Measurements from ENCODE around the gene ARHGEF10L.
A peak's percentile ranks its signal among the peaks of the same experiment; 100 is the strongest.

Gene ARHGEF10L

DNA sequence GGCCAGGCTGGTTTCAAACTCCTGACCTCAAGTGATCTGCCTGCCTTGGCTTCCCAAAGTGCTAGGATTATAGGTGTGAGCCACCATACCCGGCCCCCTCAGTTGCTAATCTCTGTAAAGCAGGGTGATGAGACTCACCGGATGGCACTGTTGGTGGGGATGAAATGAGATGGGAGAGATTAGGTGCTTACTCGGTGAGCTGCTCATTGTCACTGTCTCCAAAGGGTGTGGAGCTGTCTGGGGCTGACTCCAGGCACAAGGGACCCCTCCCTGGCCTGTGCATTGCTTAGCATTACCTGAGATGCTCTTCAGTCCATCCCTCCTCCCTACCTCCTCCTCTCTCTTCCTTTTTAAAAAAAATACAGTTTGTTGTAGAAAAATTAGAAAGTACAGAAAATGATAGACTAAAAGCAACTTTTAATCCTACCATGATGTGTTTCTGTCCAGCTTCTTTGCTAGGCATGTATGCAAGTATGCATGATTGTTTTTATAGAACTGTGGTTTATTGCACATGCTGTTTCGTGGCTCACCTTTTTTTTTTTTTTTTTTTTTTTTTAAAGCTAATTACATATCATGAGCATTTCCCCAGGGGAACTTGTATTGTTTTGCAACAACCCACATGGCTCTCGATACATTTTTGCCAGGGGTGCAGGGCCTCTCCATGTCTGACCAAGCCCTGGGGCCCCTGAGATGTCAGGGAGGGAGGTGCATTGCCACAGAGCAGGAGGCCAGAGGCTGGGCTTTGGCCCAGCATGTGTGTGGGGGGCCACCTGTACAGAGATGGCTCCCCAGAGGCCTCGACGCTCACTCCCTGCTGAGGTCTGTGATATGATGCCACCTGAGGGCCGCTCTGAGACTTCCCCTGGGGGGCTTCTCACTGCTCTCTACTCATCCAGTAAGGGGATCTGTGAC lies 55.4 kb downstream of the ARHGEF10L start:
- DNase-seq = peak in 1 of 4 experiments; percentile 18

DNA sequence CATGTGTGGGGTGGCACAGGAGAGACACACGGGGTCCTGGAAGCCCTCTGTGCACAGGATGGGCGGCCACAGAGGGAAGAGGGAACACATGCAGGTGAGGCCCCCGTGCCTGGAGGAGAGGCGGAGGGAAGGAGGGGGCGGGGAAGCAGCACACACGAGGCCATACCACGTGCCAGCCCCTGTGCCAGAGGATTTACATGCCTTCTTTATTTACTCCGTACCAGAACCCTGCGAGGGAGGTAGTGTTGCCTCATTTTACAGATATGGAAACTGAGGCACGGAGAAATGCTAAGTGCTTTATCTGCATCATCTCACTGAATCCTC lies 56.1 kb downstream of the ARHGEF10L start:
- DNase-seq = no peak

DNA sequence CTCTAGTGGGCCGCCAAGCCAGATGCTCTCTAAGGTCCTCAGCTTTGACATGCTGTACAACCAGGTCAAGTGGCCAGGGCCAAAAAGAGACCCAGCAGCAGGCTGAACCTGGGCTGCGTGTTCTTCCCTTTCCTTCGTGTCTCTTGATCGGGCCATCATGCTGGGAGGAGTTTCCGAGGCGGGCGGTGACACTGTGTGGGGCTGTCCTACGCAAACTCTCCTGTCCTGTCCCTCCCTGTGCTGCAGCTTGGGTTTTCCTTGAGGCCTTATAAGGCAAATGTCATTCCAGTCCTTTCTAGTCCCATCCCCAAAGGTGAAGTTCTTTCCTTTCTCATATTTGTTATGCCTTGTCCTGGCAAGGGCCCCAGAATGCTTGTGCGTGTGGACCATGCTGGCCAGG lies 56.7 kb downstream of the ARHGEF10L start:
- no peak for DNase-seq

DNA sequence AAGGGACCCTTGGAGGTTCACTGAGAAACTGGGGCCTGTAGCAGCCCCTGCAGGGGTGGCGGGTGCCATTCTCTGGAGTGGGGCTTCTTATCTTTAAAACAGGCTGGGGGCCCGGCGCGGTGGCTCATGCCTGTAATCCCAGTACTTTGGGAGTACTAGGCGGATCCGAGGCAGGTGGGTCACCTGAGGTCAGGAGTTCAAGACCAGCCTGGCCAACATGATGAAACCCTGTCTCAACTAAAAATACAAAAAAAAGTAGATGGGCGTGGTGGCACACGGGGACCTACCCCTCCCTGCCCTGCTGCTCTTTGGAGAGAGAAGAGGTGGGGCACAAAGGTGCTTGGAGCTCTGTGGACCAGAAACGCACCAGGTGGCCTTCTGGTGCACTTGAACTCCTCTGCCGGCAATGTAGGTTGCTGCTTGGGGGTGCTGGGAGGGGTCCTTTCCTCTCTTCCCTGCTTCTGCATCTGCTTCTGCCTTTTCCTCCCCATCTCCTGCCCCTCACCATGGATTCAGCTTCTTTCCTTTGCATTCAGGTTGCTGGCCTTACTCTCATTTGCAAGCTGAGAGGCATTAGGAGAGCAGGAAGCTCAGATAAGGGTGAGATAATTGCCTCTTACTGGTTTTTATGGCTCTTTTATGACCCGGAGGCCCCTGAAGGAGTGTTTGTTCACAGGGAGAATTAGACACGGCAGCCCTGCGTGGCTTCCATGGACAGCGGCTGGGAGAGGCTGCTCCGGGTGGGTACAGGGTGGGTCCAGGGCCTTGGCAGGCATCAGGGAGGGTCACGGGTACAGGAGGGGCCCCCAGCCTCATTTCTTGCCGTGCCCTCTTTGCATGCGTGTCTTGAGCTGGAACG lies 57.4 kb downstream of the ARHGEF10L start:
- no peak for DNase-seq

DNA sequence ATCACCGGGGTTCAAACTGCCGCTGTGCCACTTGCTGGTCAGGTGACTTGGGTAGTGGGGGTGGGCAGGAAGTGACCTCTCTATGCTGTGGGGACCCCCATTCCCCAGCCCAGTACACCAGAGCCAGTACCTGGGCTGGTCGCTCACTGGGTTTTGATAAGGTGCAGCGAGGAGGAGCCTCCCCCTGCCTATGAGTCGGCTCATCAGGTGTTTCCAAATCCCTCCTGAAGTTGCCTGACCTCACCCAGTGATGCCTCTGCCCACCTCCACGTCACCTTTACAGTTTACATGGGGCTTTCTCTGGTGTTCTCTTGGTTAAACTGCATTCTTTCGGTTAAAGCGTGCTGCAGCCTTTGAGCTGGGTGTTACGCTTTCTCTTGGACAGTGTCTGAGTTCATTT lies 58.2 kb downstream of the ARHGEF10L start:
- DNase-seq = no peak

DNA sequence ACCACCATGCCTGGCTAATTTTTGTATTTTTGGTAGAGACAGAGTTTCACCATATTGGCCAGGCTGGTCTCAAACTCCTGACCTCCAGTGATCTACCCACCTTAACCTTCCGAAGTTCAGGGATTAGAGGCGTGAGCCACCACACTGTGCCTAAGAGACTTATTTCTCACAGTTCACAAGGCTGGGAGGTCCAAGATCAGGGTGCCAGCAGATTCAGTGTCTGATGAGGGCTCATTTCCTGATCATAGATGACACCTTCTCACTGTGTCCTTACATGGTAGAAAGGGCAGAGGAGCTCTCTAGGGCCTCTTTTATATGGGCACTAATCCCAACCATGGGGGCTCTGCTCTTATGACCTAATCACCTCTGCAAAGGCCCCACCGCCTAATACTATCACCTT lies 58.8 kb downstream of the ARHGEF10L start:
- DNase-seq = no peak

DNA sequence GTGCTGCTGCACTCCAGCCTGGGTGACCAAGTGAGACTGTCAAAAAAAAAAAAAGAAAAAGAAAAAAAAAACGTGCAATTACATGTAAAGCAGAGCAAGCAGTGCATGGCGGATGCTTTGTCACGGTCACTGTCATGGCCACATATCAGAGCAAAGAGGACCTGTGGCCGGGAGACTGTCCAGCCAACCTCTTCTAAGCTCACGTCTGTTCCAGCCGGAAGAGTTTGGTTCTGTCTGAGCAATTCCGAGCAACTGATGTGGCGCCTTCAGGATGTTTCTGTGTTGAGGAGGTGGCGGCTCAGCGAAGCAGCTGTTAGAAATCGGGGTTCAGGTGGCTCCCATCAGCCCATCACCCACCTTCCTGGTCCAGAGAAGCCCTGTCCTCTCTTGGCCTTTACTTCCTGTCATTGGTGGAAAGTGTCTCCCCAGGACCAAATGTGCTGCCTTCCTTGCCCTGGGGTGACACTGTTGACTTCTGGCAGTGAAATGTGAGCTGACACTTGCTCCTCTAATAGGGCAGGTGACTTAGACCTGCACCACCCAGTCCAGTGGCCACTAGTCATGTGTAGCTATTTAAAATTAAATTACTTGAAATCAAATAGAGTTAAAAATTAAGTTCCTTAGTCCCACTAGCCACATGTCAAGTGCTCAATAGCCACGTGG lies 59.9 kb downstream of the ARHGEF10L start:
- DNase-seq = no peak

DNA sequence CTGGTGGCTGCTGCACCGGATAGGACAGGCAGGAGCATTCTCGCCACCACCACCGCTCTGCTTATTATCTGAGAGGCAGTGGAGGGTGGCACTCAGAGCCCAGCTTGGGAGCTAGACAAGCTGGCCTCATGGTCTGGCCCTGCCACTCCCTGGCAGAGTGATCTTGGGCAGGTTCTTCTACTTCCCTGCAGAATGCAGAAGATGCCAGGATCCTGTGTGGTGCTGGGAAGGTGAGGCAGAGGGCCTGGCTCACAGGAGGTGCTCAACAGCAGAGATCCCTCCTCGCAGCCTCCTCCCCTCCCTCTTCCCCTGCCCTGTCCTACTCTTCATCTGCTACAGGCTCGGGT lies 60.4 kb downstream of the ARHGEF10L start:
- no peak for DNase-seq

DNA sequence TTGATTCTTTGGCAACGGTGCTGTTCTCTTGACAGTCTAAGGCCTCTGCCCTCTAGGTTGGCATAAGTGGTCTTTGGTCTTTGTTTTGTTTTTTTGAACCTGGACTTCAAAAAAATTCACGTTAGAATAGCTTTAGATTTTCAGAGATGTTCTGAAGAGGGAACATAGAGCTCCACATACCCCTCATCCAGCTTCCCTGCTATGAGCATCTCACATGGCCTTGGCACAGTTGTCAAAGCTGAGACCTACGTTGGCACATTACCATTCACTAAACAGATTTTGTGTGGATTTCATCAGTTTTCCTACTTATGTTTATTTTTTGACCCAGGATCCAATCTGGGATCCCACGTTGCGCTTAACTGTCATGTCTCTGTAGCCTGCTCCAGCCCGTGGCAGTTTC lies 60.8 kb downstream of the ARHGEF10L start:
- no peak for DNase-seq

DNA sequence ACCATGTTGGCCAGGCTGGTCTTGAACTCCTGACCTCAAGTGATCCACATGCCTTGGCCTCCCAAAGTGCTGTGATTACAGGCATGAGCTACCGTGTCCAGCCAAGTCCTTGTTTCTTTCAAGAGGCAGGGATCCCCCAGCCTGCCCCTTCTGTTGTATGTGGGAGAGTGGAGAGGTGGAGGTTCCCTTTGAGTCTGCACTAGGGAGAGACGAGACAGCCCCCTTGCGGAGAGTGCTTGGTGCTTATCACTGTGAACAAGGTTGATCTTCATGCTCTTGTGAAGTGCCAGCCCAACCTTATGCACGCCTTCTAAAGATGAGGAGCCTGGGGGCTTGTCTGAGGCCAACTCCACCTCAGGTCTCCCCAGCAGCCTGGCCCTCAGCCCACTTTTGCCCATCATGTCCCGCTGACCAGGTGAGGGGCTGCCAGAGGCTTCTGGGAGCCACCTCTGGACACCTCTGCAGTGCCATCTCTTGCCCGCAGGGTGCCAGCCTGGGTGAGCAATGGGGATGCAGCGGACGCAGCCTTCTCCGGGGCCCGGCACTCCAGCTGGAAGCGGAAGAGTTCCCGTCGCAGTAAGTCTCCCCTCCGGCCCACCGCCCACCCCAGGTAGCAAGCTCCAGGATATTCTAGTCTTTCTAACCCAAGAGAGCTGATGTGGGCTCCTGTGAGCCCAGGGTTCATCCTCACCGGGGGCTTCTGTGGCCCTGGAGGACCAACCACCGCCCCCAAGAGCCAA lies 62.3 kb downstream of the ARHGEF10L start:
- no peak for DNase-seq

DNA sequence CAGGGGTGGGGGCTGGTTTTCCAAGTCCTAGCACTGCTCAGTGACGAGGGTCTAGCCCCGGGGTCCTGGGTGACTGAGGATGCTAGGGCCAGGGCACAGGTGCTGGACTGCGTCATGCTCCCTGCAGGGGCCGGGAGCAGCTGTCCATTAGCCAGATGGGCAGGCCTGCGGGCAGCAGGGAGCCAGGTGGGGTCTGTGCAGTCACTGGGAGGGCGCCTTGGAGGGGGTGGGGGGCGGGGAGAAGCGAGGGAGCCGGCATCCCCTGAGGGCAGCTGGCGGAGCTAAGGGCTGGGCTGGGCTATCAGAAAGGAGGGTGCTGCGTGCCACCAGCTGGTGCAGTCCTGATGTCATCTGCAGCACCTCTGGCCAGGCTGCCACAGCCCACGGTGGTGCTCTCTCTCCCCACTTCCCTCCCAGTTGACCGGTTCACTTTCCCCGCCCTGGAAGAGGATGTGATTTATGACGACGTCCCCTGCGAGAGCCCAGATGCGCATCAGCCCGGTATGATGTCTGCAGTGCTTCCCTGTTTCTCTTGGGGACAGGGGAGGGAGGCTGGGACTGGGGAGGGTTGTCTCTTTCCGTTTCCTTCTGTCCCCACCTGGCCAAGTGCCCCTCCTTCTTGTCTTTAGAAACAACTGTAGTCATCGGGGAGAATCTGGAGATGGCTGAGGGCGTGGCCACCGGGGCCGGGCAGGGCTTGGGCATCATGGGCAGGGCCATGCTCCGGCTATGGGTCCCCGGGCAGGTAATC lies 63.8 kb downstream of the ARHGEF10L start:
- DNase-seq = peak; percentile 46 to 66 (median 62)

DNA sequence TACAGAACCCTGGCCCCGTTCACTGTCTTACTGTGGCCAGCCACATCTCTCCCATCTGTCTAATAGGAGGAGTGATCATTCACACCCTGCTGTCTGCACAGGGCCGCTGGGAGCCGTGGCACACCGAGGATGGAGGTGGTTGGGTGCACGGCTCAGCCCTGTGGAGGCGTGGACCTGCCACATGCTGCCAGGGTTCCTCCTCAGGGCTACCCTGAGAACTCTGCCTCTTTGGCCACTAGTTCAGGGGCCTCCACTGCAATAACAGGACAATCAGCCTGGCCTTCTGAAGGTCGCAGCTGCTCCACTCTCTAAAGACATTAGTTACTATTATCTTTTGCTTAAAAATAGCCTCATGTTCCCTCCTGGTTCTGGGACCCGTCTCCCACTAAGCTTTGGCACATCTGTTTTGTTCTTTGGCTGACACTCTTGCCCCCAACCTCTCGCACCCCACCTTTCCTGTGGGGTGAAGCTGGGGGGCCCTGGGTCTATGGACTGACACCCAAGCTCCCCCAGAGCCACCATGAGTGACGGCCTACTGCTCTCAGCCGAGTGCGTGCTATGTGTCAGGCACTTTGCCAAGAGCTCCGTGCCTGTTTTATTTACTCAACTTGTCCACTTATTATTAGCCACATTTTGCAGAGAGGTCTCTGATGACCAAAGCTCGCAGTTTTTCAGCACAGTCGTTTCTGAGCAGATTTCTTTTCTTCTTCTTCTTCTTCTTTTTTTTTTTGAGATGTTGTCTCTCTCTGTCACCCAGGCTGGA lies 66.3 kb downstream of the ARHGEF10L start:
- no peak for DNase-seq

DNA sequence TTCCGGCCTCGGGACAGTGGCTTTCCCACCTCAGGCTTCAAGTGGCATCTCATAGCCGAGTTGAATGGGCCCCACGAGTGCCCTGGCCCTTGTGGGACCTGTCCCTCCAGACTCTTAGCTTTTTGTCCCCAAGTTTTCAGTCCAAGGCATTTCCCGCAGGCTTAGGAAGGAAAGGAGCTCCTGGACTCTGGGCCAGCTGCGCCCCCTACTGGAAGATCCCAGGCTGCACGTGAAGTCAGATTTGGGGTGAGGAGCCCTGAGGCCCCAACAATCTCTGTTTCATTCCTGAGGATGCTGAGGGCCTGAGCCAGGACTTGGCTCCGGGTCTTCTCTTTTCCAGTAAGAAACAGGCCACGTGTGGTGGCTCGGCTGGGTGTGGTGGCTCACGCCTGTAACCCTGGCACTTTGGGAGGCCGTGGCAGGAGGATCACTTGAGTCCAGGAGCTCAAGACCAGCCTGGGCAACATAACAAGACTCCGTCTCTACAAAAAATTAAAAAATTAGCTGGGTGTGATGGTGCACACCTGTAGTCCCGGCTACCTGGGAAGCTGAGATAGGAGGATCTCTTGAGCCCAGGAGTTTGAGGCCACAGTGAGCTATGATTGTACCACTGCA lies 67.4 kb downstream of the ARHGEF10L start:
- peak; percentile 83 to 91 (median 90) for DNase-seq

DNA sequence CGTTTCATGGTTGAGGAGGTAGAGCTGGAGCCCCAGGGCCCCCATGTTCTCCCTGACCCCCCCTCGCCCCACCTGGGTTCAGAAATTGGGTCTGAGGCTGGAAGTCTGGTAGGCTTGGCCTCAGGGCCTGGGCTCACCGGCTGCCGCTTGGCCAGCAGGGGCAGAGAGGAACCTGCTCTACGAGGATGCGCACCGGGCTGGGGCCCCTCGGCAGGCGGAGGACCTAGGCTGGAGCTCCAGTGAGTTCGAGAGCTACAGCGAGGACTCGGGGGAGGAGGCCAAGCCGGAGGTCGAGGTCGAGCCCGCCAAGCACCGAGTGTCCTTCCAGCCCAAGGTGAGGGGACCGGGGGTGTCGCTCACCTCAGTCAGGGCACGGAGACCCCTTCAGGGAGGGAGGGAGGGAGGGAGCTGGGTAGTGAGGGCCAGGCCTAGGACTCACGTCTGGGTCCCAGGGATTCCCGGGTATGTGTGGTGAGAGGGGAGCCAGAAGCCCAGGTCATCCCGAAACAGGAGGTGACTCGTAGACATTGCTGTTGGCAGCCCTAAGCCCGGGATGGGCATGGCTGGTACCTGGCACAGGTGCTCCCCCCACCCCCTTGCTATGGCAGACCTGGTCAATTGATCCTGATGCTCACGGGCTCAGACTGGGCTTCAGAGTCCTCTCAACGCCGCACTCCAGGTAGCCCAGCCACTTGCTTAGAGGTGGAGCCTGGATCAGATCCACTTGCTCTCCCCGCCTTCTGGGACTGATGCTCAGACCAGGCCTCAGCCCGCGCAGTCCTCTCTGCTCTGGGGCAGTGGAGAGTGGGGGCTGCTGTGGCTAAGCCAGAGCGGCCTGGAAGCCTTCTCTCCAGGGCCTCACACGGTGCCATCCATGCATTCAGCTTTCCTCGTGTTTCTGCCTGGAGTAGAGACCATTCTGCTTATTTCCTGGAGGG lies 68.4 kb downstream of the ARHGEF10L start:
- no peak for DNase-seq

DNA sequence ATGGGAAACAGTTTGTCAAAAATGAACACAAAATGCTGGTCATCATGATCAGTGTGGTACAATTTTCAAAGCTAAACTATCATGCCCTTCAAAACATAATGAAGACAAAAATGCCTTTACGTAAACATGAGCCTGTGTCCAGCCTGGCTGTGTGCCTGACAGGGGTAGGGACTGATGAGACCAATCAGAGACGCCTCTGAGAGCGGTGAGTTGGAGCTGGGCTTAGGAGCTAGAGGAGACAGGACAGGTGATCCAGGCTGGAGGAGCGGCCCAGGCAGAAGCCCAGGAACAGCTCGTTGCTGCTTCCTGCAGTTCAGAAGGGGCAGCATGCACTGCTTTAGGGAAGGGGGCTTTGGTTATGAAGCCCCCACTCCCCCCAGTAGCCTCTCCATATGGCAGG lies 70.0 kb downstream of the ARHGEF10L start:
- DNase-seq = no peak

DNA sequence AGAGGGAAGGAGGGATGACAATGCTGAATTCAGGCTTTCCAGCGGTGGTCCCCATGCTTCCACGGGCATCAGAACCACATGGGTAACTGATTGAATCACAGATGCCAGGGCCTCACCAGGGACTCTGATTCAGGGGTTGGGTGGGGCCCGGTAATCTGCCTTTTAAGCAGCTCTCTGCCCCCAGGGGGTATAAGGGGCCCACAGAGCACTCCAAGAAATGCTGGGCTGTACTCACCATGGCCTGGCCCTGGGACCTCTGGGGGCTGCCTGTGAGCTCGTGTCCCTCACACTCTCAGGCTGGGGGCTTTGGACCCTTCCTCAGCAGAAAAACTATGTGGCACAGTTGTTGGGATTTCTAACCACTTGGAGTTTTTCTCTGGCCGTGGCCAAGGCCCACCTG lies 70.6 kb downstream of the ARHGEF10L start:
- no peak for DNase-seq

DNA sequence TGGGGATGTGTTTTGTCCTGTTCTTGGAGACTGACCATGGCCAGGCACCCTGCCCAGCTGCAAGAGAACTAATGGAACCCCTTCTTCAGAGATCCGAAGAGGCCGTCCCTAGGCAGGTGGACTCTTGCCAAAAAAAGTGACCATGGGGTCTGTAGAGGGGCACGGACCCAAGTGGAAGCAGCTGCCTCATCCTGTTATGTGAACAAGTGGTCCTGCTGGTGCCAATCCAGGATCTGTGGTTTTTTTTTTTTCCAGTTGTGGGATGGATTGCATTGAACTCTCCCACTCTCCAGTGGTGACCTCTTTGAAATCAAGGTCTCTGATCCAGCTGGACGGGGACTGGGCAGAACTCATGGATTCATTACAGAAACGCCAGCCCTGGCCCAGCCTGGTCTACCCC lies 71.2 kb downstream of the ARHGEF10L start:
- DNase-seq = no peak

DNA sequence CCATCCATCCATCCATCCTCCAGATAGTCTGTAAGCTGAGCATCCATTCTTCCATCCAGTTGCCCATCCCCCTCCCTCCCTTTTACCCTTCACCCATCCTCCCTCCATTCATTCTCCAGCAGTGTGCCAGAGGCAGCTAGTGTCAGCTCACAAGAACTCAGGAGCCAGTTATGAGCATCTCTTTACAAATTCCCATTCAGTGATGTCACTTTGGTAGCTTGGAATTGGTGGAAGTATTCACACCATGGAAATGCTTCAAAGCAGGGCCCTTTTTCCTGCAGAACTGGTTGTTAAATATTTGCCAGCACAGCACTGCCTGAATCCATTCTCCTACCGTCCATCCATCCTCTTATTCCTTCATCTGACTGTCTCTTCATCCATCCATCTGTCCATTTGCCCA lies 72.5 kb downstream of the ARHGEF10L start:
- DNase-seq = no peak

DNA sequence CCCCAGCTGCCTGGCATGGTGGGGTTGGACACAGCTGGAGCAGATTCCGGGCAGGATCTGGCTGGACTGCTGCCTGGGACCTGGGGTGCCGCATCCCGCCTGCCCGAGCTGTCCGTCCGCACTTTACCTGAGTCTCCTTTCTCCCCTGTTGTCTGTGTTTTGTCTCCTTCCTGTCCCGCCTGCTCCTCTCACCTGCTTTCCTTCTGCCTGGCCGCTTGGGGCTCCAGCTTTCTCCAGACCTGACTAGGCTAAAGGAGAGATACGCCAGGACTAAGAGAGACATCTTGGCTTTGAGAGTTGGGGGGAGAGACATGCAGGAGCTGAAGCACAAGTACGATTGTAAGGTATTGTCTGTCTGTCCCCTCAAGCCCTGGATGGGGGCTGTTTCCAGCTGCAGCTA lies 73.3 kb downstream of the ARHGEF10L start:
- no peak for DNase-seq

DNA sequence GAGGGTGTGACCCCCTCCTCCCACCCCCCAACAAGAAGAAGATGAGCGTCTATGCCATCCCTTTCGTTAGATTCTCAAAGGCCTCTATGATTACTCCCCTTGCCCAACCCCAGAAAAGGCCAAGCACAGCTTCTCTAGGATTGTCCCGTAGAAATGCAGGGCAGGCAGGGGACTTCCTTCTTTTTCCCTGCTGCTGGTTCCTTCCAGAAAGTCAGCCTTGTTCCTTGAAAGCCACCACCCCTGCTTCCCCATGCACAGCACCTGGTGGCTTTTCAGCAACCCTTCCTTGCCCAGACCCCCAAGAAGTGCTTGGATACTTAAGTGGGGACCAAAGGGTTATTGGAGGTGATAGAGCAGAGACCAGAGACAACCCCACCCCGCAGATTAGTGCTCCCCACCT lies 75.1 kb downstream of the ARHGEF10L start:
- peak; percentile 50 to 75 (median 70) for DNase-seq
